Ishikawa (cell line): Measurements from ENCODE around the gene SPON2.

Source experiments
- CEBPB ChIP-seq: IDR thresholded peaks from 2 replicates; pipeline ENCODE4 v1.6.1; 2012
- CREB1 ChIP-seq: IDR thresholded peaks from 2 replicates; pipeline ENCODE4 v1.6.1; 2012; ENCODE audit warnings: low read depth
- EGR1 ChIP-seq: IDR thresholded peaks from 2 replicates; pipeline ENCODE4 v1.6.1; 2012
- EP300 ChIP-seq: IDR thresholded peaks from 2 replicates; pipeline ENCODE4 v1.6.1; 2012; ENCODE audit warnings: borderline replicate concordance
- FOXM1 ChIP-seq: IDR thresholded peaks from 2 replicates; pipeline ENCODE4 v1.6.1; 2012; ENCODE audit warnings: low read depth, borderline replicate concordance
- NFIC ChIP-seq: IDR thresholded peaks from 2 replicates; pipeline ENCODE4 v1.6.1; 2012
- RAD21 ChIP-seq: IDR thresholded peaks from 2 replicates; pipeline ENCODE4 v1.6.1; 2012; ENCODE audit warnings: low read depth
- TAF1 ChIP-seq: IDR thresholded peaks from 2 replicates; pipeline ENCODE4 v1.6.1; 2012; ENCODE audit warnings: low read depth, mild to moderate bottlenecking
- TCF12 ChIP-seq: IDR thresholded peaks from 2 replicates; pipeline ENCODE4 v1.6.1; 2012; ENCODE audit warnings: low read depth
- TEAD4 ChIP-seq: IDR thresholded peaks from 2 replicates; pipeline ENCODE4 v1.6.1; 2012
- YY1 ChIP-seq: IDR thresholded peaks from 2 replicates; pipeline ENCODE4 v1.6.1; 2012; ENCODE audit warnings: low read depth
- ZBTB7A ChIP-seq: IDR thresholded peaks from 2 replicates; pipeline ENCODE4 v1.6.1; 2012; ENCODE audit warnings: low read depth
- TF ChIP-seq, protein P1 (sequence below): IDR thresholded peaks from 2 replicates; pipeline ENCODE4 v1.6.1; 2012; ENCODE audit warnings: low read depth, mild to moderate bottlenecking
- TF ChIP-seq, protein P2 (sequence below): IDR thresholded peaks from 2 replicates; pipeline ENCODE4 v1.6.1; 2012
- TF ChIP-seq, protein P3 (sequence below): IDR thresholded peaks from 2 replicates; pipeline ENCODE4 v1.6.1; 2012

SPON2 gene

DNA sequence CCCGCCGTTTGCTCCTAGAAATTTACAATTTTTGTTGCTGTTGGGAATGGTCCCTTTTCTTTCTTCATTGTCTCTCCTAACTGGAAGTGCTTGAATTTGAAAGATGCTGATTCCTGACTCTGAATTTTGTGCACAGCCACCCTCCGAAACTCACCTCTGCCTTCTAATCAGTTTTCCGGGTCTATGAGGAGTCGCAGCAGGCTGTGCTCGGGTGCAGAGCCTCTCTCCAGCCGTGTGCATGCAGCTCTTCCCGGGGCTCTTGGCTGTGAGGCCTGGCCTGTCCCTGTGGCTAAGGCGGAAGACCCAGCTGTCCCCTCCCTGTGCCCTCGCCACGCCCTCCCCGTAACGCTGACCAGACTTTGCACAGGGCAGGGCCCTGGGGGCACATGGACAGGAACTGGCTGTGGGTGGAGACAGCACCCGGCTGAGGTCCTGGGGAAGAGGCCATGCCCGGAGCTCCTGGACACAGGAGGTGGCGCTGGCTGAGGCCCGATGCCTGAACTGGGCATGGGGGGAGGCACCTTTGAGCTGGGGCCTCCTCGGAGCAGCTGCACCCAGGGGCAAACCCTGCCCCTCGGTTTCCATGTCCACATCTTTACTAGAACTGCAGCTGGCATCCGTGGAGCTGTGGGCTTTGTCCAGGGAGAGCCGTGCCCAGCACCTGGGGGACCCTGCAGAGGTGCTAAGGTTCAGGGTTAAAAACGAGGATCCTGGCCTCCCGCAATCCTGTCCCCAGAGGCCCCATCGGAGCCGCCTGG is 32.6 kb upstream of the SPON2 start:
- TF ChIP-seq TEAD4 (no peak), YY1 (no peak), EGR1 (no peak), NFIC (no peak), CEBPB (no peak), CREB1 (no peak), RAD21 (no peak), EP300 (no peak), TAF1 (no peak)
- TF ChIP-seq, protein P1, sequence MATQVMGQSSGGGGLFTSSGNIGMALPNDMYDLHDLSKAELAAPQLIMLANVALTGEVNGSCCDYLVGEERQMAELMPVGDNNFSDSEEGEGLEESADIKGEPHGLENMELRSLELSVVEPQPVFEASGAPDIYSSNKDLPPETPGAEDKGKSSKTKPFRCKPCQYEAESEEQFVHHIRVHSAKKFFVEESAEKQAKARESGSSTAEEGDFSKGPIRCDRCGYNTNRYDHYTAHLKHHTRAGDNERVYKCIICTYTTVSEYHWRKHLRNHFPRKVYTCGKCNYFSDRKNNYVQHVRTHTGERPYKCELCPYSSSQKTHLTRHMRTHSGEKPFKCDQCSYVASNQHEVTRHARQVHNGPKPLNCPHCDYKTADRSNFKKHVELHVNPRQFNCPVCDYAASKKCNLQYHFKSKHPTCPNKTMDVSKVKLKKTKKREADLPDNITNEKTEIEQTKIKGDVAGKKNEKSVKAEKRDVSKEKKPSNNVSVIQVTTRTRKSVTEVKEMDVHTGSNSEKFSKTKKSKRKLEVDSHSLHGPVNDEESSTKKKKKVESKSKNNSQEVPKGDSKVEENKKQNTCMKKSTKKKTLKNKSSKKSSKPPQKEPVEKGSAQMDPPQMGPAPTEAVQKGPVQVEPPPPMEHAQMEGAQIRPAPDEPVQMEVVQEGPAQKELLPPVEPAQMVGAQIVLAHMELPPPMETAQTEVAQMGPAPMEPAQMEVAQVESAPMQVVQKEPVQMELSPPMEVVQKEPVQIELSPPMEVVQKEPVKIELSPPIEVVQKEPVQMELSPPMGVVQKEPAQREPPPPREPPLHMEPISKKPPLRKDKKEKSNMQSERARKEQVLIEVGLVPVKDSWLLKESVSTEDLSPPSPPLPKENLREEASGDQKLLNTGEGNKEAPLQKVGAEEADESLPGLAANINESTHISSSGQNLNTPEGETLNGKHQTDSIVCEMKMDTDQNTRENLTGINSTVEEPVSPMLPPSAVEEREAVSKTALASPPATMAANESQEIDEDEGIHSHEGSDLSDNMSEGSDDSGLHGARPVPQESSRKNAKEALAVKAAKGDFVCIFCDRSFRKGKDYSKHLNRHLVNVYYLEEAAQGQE: no peak
- TF ChIP-seq, protein P2, sequence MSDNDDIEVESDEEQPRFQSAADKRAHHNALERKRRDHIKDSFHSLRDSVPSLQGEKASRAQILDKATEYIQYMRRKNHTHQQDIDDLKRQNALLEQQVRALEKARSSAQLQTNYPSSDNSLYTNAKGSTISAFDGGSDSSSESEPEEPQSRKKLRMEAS: no peak

GRCh38 chr4:1204286-1204827 is 32.0 kb upstream of the SPON2 start:
- TF ChIP-seq EP300 (no peak), TEAD4 (no peak), CREB1 (no peak), TAF1 (no peak), FOXM1 (no peak), EGR1 (no peak), RAD21 (no peak), YY1 (no peak)
- TF ChIP-seq, protein P2: no peak
- TF ChIP-seq, protein P3, sequence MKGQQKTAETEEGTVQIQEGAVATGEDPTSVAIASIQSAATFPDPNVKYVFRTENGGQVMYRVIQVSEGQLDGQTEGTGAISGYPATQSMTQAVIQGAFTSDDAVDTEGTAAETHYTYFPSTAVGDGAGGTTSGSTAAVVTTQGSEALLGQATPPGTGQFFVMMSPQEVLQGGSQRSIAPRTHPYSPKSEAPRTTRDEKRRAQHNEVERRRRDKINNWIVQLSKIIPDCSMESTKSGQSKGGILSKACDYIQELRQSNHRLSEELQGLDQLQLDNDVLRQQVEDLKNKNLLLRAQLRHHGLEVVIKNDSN: no peak

DNA sequence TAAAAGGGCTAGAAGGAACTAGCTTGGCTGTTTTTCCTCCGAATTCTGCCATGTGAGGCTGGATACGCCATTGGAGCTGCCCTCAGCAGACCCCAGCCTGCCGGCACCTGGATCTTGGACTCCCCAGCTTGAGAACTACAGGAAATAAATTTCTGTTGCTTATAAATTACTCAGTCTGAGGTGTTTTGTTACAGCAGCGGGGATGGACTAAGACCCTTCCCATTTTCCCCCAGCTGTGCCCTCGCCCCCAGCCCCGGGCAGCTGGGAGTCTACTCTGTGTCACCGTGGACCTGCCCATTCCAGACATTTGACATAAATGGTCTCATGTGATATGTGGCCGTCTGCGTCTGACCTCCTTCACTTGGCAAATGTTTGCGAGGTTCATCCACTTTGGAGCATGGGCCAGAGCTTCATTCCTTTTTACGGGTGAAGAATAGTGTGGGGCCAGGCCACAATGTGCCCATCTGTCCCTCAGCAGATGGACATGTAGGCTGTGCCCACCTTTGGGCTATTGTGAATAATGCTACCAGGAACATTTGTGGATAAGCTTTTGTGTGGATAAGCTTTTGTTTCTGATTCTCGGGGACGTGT is 30.7 kb upstream of the SPON2 start:
- no peak for TF ChIP-seq CREB1
- TF ChIP-seq, protein P3: no peak
- TF ChIP-seq EP300: no peak
- TF ChIP-seq TAF1: no peak
- TF ChIP-seq, protein P1: no peak
- TF ChIP-seq YY1: no peak
- TF ChIP-seq NFIC: no peak
- TF ChIP-seq EGR1: no peak
- no peak for TF ChIP-seq TEAD4
- TF ChIP-seq RAD21: no peak
- TF ChIP-seq, protein P2: no peak
- no peak for TF ChIP-seq ZBTB7A
- TF ChIP-seq FOXM1: no peak
- TF ChIP-seq TCF12: no peak
- no peak for TF ChIP-seq CEBPB

- TF ChIP-seq TAF1 (no peak), CEBPB (no peak), RAD21 (no peak), CREB1 (no peak)
- TF ChIP-seq, protein P1: no peak
- TF ChIP-seq, protein P2: no peak
These were observed 30.2 kb upstream of the SPON2 start for GRCh38 chr4:1202526-1203011.
